Stimulated activated CD8-positive, alpha-beta memory T cell treated with anti-CD3 and anti-CD28 coated beads, Interleukin-15, amount 100 ng/mL, for 48 hours (primary cell): ENCODE results near the gene DEPDC4.
"Not testable (repeated sequence)": the region's sequence is repeated elsewhere in the genome, so short reads cannot be mapped to it uniquely, and the experiment has no call there.

ENCODE experiments used
- DNase-seq, 2 donors: peaks; one replicate each; pipeline ENCODE4 v3.0.0-alpha.2; 2020; ENCODE audit warnings: low read depth in 2 of 2

Gene DEPDC4

DNA sequence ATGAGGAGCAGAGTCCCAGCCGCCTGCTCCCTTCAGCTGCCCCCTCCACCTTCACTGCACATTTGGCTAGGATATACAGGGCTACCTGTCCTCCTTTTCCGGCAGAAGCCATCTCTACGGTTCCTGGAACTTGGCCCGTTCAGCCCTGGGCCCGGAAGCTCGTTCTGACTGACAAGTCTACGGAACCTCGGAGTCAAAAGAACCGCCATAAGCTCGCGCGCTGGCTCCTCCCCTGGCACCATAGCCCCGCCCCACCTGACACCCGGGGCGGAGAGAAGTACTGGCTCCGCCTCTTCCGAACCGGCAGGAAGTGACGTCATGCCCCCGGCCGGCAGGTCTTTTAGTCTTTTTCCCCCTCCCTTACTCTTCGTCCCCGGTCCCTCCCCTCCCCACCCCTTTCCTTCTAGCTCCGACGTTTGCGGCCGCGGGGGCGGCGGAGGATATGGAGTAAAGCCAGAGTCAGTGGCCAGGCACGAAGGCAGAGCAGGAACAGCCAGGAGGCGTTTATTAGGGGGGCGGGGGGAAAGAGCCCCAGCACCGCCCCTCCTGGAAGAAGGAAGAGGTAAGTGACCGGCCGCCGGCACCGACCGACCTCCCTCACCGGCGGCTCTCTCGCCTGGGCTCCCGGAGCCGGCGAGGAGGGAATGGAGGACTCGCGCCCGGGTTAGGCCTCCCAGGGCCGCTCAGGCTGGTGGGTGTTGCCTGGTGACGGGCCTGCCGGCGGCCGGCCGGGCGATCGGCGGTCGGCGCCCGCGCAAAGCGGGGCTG lies at the start of gene DEPDC4, which contains the start of gene SCYL2:
DEPDC4 (minus strand) TSS at position 245 of the 768 bp plus-strand sequence; CDS start at position 242, 3 bp downstream.
SCYL2 (plus strand) TSS at position 343 of the 768 bp plus-strand sequence. CDS start 15,794 bp downstream, outside the sequence.
- DNase-seq = peak; percentile 84 to 85

DNA sequence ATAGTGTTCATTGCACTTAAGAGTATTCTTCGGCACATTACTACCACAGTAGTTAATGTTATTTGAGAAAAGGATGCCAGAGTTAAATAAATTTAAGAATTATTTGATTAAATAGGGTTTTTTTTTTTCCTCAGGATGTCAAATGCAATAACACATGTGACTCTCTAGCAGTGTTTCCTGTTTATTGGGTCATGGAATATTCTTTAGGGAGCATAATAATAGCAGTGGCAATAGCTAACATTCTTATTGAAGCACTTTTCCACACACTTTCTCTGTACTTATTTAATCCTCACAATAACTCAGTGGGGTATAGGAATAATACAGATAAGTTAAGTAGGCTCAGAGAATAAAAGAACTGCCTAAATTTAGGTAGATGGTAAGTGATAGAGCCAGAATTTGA lies 44.4 kb upstream of the DEPDC4 start:
- DNase-seq = no peak

DNA sequence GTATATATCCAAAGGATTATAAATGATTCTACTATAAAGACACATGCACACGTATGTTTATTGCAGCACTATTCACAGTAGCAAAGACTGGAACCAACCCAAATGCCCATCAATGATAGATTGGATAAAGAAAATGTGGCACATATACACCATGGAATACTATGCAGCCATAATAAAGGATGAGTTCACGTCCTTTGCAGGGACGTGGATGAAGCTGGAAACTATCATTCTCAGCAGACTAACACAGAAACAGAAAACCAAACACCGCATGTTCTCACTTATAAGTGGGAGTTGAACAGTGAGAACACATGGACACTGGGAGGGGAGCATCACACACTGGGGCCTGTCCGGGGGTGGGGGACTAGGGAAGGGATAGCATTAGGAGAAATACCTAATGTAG lies 41.3 kb upstream of the DEPDC4 start:
- DNase-seq = not testable (repeated sequence)

DNA sequence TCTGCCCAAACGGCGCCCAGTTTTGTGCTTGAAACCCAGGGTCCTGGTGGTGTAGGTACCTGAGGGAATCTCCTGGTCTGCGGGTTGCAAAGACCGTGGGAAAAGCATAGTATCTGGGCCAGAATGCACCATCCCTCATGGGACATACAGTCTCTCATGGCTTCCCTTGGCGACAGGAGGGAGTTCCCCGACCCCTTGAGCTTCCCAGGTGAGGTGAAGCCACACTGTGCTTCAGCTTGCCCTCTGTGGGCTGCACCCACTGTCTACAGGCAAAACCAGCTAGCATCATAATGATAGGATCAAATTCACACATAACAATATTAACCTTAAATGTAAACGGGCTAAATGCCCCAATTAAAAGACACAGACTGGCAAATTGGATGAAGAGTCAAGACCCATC lies 37.5 kb upstream of the DEPDC4 start:
- DNase-seq = not testable (repeated sequence)

DNA sequence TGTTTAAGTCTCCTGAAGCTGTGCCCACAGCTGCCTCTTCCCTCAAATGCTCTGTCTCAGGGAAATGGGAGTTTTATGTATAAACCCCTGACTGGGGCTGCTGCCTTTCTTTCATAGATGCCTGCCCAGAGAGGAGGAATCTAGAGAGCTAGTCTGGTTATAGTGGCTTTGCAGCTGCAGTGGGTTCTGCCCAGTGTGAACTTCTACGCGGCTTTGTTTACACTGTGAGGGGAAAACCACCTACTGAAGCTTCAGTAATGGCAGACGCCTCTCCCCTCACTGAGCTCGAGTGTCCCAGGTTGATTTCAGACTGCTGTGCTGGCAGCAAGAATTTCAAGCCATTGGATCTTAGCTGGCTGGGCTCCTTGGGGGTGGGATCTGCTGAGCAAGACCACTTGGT lies 37.0 kb upstream of the DEPDC4 start:
- no peak for DNase-seq

DNA sequence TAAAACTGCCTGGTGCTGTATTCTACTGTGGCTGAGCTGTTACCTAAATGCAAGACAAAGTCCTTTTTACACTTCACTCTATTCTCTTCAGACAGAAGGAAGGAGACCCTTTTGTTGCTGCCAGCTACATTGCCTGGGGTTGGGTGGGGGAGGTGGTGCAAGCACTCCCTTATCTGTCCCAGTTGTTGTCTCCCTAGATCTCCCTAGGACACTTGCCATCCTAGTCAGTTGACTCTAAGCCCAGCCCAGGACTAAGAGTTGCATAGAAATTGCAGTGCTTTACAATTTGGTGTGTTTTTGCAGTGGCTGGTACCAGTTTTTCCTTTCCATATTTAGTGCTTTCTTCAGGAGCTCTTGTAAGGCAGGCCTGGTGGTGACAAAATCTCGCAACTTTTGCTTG lies 35.2 kb upstream of the DEPDC4 start:
- DNase-seq = no peak

DNA sequence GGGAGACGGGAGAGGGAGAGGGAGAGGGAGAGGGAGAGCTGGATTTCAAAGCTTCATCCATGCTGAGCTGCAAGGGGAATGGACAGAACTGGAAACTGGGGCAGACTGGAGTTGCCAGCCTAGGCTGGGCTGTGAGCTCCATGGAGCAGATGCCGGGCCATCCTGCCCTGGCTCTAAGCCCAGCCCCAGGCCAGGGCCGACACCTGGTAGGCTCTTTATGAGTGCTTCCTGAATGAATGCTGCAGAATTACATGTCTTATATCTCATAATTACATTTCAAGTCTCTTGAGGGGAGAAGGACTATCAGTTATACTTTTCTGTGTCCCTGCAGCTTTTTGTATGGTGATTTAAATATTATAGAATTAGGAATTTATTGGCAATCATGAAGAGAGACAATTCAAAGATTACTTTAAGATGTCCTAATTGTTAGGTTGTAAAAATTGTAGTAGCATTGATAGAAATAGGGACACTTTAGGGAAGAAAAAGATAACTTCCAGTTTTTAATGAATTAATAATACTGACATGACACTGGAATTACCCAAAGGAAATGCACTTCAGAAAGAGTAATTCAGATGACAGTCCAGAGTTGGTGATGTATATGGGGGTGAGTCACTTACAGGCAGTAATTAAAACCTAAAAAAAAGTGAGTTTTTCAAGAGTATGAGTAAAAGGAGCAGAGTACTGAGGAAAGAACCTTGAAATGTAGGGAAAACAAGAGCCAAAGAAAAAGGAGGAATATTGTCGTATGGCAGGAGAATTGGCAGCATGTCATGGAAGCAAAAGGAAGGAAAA lies 29.1 kb upstream of the DEPDC4 start:
- DNase-seq = no peak

DNA sequence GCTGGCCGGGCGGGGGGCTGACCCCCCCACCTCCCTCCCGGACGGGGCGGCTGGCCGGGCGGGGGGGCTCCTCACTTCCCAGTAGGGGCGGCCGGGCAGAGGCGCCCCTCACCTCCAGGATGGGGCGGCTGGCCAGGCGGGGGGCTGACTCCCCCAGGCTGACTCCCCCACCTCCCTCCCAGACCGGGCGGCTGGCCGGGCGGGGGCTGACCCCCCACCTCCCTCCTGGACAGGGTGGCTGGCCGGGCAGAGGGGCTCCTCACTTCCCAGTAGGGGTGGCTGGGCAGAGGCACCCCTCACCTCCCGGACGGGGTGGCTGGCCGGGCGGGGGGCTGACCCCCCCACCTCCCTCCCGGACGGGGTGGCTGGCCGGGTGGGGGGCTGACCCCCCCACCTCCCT lies 27.5 kb upstream of the DEPDC4 start:
- DNase-seq = not testable (repeated sequence)

DNA sequence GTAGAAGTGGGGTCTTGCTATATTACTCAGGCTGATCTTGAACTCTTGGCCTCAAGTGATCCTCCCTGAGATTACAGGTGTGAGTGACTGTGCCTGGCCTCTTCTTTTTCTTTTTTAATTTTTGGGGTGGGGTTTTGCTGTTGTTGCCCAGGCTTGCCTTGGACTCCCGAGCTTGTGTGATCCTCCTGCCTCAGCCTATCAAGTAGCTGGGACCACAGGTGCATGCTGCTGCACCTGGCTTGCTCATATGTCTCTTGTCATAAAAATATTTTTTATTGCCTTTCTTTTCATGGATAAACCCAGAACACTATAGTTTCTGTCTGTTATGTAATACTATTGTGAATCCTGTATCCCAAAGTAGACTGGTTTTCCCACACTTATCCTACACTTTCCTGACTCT lies 26.1 kb upstream of the DEPDC4 start:
- DNase-seq = no peak

DNA sequence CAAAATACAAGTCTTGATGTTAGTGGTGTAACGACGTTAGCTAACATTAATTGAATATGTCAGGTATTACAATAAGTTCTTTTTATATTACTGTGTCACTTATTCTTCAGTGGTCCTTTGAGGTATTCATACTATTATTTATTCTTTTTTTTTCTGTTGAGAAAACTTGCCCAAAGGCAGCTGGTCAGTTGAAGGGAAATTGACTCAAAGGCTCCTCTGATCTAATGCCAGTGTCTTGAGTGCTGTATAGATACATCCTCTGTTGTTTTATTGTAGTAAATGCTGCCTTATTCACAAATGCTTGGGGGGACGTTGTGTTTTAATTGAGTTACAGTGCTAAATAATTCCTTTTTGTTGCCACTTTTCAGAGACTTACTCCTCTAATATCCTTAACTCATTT lies 23.1 kb upstream of the DEPDC4 start:
- DNase-seq = no peak

DNA sequence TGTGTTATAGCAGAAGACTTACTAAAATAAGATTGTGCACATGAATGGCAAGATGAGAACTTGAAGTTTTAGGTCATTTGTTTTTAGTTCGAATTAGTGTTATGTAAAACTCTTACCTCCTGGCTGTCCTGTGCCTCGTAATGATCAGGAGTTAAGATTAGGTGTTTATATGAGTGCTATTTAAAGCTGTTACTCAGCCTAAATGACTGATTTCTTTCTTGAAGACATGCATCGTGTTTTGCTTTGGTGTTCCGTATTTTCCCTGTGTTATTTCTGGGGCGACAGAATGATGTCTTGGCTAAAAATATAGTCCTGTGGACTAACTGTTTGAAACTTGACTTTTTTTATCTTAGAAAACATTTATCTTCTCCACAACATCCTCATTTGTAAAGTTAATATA lies 22.2 kb upstream of the DEPDC4 start:
- no peak for DNase-seq

DNA sequence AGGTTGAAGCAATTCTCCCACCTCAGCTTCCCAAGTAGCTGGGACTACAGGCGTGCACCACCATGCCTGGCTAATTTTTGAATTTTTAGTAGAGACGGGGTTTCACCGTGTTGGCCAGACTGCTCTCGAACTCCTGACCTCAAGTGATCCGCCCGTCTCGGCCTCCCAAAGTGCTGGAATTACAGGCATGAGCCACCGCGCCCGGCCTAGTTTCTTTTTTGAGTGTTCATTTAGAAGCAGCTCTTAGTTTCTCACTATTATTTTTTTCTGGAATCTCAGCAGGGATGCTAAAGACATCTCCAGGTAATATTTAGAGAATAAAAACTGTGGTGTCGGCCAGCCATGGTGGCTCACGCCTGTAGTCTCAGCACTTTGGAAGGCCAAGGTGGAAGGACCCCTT lies 17.7 kb upstream of the DEPDC4 start:
- DNase-seq = not testable (repeated sequence)

DNA sequence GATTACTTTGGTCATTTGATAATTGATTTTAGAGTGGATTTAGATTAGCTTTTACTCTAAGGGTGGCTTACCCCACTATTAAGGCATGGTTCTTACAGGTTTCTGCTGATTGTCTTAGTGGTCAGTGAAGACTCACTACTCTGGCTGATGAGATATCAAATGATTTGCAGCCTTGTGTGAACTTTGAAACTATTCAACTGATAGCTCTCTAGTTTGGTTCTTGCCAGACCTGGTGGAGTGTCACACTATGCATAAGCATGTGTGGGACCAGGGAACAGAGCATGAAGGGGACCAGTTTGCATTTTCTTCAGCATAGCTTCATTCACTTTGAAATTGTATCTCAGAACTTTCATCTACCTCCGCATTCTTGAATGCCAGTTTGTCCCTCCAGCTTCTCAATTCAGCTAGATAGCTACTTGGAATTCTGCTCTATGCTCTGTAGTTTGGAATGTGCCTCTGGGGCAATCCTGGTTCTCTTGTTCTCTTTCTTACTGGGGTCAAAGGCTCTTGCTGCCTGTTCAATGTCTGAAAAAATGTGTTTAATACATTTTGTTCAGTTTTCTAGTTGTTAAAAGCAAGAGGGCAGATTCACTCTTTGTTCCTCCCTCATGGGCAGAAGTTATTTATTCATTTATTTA lies 12.8 kb upstream of the DEPDC4 start:
- DNase-seq = no peak

DNA sequence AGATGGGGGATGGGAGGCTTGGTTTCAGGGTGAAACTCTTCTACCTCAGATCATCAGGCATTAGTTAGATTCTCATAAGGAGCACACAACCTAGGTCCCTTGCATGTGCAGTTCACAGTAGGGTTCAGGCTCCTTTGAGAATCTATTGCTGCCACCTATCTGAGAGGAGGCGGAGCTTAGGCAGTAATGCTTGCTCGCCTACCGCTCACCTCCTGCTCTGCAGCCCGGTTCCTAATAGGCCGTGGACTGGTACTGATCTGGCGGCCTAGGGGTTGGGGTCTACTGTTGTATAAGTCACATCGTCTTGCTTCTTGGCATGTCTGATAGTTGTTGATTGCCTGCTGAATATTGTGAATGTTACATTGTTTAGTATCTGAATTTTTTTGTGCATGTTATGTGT lies 12.3 kb upstream of the DEPDC4 start:
- no peak for DNase-seq

DNA sequence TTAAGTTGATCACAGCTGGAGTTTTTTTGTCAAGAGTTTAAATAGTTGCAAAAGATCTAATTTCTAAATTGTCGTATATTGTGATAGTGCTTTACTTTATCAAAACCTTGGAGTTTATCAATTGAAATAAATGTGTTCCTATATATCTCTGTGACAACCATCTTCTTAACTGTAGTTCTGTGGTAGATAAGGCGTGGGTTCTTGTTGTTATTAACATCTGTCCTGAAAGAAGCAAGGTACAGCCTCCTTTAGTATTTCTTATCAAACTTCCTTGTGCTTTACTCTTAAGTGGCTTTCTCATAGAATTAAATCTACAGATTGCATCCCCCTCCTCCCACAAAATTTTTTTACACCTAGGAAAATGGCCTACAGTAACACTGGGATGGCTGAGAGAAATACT lies 7.4 kb upstream of the DEPDC4 start:
- DNase-seq = no peak

DNA sequence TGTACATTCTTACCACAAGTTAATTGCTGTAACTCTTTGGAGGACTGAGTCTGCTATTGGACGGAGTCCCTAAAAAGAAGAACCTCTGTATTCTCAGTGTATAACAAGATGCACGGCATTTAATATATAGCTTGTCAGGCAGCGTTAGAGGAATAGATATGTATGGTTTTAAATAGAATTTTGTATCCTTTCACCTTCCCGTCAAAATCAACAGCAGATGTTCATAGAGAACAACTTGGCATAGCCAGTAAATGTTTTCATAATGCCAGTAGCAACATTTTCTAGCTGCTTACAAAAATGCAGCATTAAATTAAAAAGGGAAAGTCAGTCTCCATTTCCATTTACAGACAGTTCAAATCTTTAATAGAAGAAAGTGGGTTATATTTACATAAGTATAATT lies 6.9 kb upstream of the DEPDC4 start:
- no peak for DNase-seq

DNA sequence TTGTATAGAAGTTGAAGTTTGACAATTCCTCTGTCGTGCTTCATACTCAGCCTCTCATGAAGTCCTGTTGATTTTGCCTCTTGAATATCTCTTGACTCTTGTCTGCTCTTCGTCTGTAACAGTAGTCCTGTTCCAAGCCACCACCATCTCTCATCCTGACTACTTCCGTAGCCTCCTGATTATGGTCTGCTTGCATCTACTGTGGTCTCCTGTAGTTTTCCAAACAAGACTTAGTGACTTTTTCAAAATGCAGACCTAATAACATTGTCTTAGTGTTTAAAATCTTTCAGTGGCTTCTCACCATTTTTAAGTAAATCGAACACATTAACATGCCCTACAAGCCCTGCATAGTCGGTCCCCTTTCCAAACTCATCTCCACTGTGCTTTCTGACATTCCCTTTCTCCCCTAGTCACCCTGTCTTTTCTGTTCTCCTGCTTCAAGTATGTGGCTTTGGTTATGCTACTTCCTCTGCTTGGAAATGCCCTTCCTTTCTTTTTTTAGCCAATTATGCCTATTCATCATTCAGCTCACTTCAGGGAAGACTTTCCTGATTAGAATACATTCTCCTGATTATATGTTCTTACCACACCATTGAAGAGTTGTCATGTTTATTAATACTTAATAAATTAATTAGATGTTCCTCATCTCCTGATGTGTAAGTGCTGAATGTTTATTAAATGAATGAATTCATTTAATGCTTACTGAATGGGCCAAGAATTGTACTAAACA lies 2.1 kb upstream of the DEPDC4 start:
- DNase-seq = no peak

DNA sequence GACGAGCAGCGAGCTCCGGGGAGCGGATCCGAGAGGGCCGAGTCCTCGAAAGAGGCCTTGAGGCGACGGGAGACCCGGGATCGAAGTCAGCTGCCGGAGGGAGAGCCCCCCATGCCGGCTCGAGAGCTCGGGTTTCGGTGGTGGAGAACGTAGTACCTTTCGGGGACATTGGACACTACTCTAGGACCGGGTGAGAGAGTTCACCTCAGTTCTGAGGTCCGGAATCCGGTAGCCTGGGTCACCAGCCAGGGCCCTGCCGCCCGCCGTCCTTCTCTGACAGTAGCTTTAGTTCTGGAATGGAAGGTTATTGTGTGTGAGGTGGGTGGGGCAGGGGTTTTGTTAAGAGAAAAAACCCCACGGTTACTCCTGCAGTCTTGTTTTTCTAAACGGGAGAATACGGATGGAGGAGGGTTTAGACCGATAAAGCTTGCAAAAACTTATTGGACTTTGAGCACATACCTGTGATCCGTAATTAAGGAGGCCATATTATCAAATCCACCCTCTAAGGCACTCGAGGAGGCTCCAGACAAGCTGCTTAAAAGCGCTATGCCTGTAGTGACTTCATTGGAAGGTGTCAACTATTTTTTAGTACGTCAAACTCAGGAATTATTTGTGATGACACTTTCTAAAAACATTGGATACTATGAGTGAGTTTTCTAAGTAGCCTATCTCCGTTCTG lies 863 bp upstream of the DEPDC4 start:
- DNase-seq = peak in 1 of 2 donors; percentile 1

DNA sequence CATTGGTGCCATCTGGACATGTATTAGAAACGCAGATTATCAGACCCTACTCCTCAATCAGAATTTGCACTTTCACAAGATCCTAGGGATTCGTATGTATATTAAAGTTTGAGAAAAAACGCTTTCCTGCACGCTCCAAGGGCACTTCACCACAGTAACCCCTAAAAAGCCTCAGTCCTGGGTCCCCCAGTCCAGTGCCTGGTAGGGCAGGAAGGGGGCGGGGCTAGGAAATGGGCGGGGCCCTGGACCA lies 369 bp downstream of the DEPDC4 start:
- peak in 1 of 2 donors; percentile 88 for DNase-seq

DNA sequence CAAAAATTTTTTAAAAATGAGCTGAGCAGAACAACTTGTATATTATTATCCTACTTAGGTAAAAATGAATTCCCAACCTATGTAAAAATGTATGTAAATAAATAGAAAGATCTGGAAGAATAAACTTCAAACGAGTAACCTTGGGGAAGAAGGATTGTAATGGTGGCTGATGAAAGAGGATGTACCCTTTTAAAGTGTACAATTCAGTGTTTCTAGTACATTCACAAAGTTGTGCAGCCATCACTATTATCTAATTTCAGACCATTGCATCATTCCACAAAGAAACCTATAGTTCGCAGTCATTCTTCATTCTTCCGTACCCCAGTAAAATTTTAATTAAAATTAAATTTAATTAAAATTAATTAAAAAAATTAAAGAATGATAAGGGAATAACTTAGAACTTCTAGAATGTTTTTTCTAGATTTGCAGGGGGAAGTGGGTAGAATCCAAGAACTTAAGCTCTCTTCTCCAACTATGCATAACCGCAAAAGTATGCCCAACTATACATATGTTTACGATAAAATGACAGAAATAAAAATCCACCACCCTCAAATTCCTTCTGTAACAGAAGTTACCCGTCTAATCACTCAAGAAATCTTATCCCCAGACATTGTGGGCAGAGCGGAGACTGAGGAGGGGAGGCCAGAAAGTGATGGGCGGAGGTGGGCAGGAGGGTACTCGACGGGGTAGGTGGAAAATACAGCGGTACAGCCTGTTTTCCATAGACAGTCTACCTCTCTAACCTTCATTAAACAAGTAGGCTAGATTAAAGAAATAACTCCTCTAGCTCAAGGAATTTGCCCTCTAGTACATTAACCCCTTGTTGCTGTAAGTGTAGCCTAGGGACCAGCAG lies 921 bp downstream of the DEPDC4 start:
- no peak for DNase-seq

DNA sequence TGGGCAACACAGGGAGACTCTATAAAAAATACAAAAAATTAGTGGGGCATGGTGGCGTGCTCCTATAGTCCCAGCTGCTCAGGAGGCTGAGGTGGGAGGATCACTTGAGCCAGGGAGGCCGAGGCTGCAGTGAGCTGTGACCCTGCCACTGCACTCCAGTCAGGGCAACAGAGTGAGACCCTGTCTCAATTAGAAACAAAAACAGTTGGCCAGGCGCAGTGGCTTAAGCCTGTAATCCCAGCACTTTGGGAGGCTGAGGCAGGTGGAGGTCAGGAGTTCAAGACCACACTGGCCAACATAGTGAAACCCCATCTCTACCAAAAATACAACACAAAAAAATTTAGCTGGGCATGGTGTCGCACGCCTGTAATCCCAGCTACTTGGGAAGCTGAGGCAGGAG lies 1.8 kb downstream of the DEPDC4 start:
- not testable (repeated sequence) for DNase-seq
